ENCODE data around the gene LOXL3.

Gene LOXL3

DNA sequence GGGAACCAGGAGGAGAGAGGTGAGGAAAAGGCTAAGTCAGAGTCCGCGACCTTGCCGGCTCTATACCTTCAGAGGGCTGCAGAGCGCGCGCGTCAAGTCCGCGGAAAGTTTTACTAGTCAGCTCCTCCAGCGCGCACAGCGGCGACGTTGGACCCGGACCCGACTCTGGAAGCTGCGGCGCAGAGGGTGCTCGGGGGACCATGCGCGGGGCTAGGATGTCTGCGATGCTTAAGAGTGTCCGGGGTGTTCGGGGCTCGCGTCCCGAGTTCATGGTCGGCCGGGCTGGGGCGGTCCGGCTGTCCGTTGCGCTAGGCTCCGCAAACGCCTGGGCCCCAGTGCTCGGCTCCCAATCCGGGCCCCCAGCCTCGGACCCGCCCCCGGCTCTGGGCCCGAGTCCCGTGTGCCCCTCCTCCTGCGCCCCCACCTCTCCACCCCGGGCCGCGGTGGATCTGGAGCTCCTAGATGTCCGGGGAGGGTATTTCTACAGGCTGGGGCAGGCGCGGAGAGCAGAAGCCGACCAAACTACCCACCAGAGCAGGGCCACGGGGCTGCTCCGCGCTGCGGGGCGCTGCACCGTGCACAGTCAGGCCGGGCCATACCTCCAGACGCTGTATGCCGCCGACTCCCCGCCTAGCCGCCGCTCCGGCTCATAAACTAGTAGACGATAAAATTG, 54.3 kb downstream of the LOXL3 start, which contains the start of gene LBX2:
Gene LBX2, minus strand, starts transcription at position 337 of the 673 bp plus-strand sequence. Its CDS starts 66 bp downstream, at position 271.
- Histone ChIP-seq H3K27ac (peak within 1 kb of the TSS in 2 of 21 experiments; percentile 56 to 65), H3K4me3 (peak within 1 kb of the TSS in 6 of 7 experiments; percentile 9 to 43 (median 26))

DNA sequence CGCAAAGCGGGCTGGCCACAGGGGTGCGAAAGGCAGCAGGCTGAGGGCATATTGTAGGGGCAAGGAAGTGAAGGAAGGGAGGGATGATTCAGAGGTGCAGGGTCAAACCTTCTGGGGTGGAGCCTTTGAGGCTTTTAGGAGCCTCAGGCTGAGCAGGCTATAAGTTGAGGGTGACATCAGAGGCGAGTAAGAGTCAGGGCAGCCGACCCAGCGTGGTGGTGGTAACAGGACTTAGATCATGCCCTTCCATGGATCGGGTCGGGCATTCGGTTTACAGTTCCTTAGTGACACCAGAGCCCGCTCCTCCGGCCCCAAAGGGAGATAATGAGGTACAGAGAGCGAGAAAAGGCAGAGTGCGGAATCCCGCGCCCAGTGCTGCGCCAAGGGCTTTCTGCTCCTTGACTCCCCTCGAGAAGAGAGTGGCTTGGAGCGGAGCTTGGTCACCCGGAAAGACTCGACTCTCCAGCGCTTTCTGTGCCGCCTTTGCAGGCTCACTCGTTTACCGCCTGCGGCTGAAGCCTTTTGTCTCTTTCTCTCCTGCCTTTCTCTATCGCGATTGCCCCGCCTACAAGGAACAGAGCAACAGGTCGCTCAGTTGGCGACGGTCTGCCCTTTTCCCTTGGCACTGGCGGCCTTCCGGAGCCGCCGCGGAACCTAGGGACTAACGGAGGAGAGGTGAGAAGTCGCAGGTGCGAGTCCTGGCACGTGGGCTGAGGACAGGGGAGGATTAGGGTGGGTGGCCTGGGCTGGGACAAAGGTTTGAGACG, 55.1 kb downstream of the LOXL3 start:
- peak overlapping the region in 2 of 21 experiments; percentile 56 to 65 for H3K27ac ChIP-seq

DNA sequence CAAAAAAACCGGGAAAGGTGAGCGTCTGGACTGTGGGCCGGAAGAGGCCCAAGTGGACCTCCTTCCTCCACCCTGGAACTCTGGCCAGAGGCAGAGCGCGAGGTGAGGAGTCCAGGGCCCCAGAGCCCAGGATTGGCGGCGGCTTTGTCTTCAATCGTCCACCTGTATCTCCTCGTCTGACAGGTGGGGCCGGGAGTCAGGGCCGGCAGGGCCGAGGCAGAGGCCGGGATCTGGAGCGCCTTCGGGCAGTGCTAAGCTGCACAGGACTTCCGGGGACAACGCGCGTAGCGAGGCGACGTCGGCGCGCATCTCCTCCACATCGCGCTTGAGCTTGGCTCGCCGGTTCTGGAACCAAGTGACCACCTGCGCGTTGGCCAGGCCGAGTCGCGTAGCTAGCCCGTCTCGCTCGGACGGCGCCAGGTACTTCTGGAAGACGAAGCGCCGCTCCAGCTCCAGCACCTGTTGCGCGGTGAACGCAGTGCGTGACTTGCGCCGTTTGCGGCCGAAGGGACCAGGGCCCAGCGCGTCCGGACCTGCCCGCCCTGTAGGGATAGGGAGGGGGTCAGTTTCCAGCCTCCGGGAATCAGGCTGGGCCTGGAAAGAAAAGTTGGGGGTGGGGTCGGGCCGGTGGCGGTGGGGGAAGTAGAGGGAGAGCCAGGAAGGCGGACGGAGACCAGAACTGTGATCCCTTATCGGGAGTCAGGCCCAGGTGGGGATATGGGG, 55.8 kb downstream of the LOXL3 start:
- H3K27ac ChIP-seq, result peak overlapping the region in 2 of 21 experiments; percentile 56 to 65

More for the DNA sequence above, 55.1 kb downstream of the LOXL3 start:
- H3K4me3 ChIP-seq, result peak overlapping the region; percentile 3 to 43 (median 26)

DNA sequence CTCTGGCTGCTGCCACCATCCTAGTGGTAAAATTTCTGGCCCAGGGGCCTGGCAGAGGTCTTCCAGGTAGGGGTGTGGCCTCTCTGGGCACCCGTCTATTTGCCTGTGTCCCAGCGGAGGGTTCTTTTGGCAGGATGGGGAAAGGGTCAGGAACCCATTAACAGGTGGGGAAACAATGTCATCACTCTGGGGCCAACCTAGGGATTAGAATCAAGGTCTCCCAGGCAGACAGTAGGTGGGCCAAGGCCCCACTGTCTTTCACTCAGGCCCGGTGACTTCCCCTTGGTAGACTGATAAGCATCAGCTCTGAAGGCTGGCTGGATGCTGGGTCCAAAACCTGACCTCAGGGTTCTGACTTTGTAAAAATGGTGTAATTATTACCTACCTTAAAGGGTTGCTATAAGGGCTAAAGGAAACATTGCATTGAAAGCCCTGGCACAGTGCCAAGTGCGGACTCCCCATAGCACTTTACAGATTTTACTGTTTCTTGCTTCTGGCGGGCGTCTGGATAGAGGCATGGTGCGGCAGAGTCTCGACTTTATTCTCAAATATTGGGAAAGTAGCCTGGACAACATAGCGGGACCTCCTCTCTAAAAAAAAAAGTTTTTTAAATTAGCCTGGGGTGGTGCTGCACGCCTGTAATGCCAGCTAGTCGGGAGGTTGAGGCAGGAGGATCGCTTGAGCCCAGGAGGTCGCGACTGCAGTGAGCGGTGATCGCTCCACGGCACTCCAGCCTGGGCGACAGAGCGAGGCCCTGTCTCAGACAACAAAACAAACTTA, 56.6 kb downstream of the LOXL3 start:
- H3K27ac ChIP-seq, result peak overlapping the region in 1 of 21 experiments; percentile 56
- peak overlapping the region in 4 of 7 experiments; percentile 26 to 43 (median 28) for H3K4me3 ChIP-seq

More for the DNA sequence above, 55.8 kb downstream of the LOXL3 start:
- peak overlapping the region; percentile 3 to 43 (median 26) for H3K4me3 ChIP-seq

DNA sequence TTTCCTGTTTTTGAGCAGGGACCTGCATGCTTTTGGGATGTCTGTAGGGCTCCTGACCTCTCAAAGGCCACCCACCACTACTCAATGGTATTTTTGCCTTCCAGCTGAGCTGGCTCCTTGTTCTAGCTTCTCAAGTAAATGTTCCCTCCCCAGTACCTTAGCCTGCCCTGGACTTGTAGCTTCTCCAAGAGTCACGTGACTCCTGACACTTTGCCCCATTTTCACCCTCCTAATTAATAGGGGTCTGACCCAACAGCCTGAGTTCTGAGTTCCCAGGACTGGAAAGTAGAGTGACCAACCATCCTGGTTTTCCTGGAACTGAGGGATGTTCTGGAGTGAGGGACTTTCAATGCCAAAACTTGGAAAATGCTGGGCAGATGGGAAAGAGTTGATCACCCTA, 58.3 kb downstream of the LOXL3 start:
- H3K27ac ChIP-seq, result no peak overlapping the region

DNA sequence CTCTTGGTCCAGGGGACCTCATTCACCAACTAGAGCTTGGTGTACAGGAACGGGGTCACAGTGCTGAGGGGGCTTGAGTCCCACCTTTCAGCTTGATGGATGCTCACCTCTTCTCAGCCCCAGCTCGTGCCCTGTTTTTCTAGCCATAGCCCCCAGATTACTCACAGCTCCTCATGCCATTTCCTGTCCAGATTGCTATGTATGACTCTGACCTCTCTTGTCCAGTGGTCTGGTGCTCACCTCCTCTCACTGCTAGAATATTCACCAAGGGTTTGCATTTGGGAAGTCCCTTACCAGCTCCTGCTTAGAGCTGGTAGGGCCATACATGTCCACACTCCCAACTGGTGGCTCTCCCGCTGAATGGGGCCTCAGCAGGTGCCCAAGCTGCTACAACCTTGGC, 60.2 kb downstream of the LOXL3 start:
- no peak overlapping the region for H3K27ac ChIP-seq
- no peak overlapping the region for H3K4me3 ChIP-seq

More for the DNA sequence above, 58.3 kb downstream of the LOXL3 start:
- H3K4me3 ChIP-seq, result no peak overlapping the region

DNA sequence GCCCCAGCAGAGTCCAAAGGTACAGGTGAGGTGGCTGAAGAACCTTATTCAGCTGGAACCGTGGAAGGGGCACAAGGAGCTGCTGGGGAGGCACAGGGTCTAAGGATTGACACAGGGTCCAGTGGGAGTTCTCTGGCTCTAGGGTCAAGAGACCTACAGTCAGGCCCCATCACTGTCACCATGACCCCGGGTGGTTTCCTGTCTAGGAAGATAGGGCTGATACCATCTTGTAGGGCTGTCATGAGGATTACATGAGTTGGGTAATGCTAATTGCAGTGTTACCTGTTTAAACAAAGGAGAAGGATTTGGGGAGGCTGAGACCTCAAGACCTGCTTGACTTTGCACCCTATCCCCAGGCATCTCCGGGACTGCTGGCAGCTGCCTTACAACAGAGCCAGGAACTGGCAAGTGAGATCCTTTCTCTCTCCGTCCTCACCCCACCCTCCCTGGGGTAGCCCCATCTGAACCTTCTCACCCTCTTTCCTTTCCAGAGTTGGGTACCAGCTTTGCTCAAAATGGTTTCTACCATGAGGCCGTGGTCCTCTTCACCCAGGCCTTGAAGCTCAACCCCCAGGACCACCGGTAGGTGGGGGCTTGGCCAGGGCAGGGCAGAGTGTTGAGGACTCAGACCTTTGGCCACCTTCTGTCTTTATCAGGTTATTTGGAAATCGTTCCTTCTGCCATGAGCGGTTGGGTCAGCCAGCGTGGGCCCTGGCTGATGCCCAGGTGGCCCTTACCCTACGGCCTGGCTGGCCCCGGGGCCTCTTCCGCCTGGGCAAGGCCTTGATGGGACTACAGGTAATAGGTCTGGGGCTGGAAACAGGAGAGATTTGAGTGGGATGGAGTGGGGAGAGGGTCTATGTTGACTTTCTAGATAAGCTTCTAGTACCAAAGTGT, 61.8 kb downstream of the LOXL3 start:
- no peak overlapping the region for H3K4me3 ChIP-seq
- no peak overlapping the region for H3K27ac ChIP-seq

DNA sequence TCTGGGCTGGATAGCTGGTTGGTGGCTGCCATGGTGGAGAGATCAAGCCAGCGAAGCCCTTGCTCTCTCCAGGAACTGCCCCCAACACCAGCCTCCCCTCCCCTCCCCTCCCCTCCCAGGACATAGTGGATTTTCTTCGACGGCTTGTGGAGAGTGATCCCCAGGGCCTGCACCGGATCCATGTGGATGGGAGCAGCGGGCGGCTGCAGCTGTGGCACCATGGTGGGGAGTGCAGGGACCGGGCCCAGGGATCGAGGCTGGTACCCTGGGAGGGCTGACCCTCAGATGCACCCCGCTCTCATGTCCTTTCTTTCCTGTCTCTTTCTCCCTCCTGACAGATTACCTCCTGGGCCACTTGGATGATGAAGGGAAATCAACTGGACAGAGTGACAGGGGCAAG, 63.8 kb downstream of the LOXL3 start:
- no peak overlapping the region for H3K27ac ChIP-seq
- no peak overlapping the region for H3K4me3 ChIP-seq

DNA sequence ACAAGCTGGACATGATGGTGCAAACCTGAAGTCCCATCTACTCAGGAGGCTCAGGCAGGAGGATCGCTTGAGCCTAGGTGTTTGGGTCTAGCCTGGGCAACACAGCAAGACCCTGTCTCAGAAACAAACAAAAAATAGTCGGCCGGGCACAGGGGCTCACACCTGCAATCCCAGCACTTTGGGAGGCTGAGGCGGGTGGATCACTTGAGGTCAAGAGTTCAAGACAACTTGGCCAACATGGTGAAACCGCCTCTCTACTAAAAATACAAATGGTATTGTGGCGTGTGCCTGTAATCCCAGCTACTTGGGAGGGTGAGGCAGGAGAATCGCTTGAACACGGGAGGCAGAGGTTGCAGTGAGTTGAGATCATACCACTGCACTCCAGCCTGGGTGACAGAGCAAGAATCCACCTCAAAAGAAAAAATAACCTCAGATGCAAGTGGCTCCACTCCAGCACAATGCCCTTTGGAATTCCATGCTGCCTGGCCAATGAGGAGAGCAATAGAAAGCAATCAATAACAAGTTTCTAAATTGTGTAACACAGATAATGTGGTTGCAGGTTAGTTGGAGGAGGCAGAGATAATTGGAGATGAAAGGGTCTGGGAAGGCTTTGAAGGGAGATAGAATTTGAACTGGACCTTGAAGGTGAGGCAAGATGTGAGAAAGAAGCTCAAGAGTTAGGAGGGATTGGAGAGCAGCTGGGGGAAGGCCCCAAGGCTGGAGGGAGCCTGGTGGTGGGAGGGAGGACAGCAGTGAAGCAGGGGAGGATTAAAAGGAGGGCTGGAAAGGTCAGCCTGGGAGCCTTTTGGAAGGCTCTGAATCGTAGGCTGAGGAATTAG, 64.9 kb downstream of the LOXL3 start:
- H3K4me3 ChIP-seq, result no peak overlapping the region
- no peak overlapping the region for H3K27ac ChIP-seq

DNA sequence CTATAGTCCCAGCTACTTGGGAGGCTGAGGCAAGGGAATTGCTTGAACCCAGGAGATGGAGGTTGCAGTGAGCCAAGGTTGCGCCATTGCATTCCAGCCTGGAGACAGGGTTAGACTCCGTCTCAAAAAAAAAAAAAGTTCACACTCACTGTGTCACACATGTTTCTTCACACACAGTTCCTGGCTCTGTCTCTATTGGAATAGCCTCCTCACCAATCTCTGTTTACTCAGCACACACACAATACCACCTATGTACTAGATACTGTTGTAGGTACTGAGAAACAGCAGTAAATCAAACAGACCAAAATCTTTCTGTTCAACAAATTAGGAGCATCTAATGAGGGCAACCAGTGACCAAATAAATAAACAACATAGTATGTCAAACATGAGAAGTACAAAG, 67.6 kb downstream of the LOXL3 start:
- Histone ChIP-seq H3K4me3 (no peak overlapping the region), H3K27ac (no peak overlapping the region)

DNA sequence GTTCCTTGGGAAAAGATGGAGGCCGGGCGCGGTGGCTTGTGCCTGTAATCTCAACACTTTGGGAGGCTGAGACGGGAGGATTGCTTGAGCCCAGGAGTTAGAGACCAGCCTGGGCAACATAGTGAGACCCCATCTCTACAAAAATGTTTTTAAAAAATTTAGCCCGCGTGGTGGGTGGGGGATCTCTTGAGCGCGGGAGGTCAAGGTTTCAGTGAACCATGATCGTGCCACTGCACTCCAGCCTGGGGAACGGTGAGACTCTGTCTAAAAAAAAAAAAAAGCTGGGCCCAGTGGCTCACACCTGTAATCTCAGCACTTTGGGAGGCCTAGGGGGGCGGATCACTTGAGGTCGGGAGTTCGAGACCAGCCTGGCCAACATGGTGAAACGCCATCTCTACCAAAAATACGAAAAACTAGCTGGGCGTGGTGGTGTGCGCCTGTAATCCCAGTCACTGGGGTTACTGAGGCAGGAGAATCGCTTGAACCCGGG, 70.0 kb downstream of the LOXL3 start:
- peak overlapping the region in 13 of 21 experiments; percentile 12 to 96 (median 89) for H3K27ac ChIP-seq
- peak overlapping the region; percentile 72 to 96 (median 85) for H3K4me3 ChIP-seq

DNA sequence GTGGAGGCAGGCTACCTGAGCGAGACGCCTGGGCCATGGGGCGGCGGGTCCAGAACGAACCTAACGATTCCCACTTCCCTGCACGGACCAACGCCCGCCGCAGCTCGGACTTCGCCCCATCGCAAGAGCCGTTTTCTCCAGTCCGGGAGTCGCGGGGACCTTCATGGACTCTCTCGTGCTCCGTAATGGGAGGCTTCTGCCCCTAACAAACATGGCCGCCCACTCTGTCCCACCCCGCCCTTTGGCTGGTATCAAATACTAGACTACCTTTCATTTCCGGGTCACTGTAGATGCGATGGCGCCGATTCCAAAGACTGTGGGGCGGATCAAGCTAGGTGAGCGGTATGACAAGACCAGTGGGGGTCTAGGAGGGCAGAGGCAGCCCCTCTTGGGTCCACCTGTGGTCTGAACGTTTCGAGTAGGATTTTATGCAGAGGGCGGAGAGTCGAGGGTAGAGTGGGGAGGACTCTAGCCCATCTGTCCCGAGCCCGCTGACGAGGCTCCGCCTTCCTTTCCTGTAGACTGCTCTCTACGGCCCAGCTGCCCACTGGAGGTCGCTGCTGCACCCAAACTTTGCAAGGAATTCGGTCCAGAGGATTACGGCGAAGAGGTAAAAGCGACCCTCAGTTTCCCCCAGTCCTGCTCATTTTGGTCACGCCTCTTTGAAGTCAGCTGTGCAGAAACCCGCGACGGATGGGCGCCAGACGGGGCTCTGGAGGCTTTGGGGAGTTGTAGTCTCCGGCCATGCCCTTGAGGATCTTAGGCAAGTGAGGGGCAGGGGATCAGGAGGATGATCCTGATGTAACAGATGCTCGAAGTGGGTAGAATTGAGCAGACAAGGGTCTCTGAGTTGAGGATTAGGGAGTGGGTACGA, 70.7 kb downstream of the LOXL3 start, which contains the start of the genes CCDC142 and TTC31:
Gene CCDC142, minus strand, starts transcription at position 198 of the 874 bp plus-strand sequence. Its CDS starts 161 bp downstream, at position 37.
Gene TTC31, plus strand, starts transcription at position 281 of the 874 bp plus-strand sequence. Its CDS starts 15 bp downstream, at position 296.
- Histone ChIP-seq H3K4me3 (peak within 1 kb of the TSS; percentile 72 to 96 (median 85)), H3K27ac (peak within 1 kb of the TSS; percentile 72 to 96 (median 87))
